Mesendoderm (in vitro differentiated cells): ENCODE results near the gene NUDT15.

Experiments
- DNase-seq: peaks from one replicate; pipeline ENCODE4 v3.0.0; 2013
- H2AK5ac ChIP-seq: 2 replicates; pipeline ENCODE4 v1.6.1; 2013; ENCODE audit warnings: low read length, inconsistent platforms
- H2BK120ac ChIP-seq: 2 replicates; pipeline ENCODE4 v1.6.1; 2013; ENCODE audit warnings: low read depth, mild to moderate bottlenecking, low read length, moderate library complexity, mixed read lengths
- H2BK15ac ChIP-seq: replicated peaks from 2 replicates; pipeline ENCODE4 v1.6.1; 2013; ENCODE audit warnings: low read depth, mild to moderate bottlenecking, moderate library complexity
- H2BK5ac ChIP-seq: 2 replicates; pipeline ENCODE4 v1.6.1; 2013; ENCODE audit warnings: low read length, inconsistent platforms
- H3K18ac ChIP-seq: 2 replicates; pipeline ENCODE4 v1.6.1; 2013; ENCODE audit warnings: mild to moderate bottlenecking, low read length, mixed read lengths
- H3K23ac ChIP-seq: one replicate; pipeline ENCODE4 v1.6.1; 2013; ENCODE audit warnings: low read length
- H3K27ac ChIP-seq: 2 replicates; pipeline ENCODE4 v1.5.1; 2013; ENCODE audit warnings: low read depth, mild to moderate bottlenecking, inconsistent platforms, low read length, moderate library complexity
- H3K27me3 ChIP-seq: 2 replicates; pipeline ENCODE4 v1.6.1; 2013; ENCODE audit warnings: low read length, control low read depth, mild to moderate bottlenecking, inconsistent platforms; ENCODE audit not compliant: insufficient read depth, poor library complexity
- H3K36me3 ChIP-seq: 2 replicates; pipeline ENCODE4 v1.6.1; 2013; ENCODE audit warnings: low read length, inconsistent platforms; ENCODE audit not compliant: control insufficient read depth, insufficient read depth
- H3K4ac ChIP-seq: one replicate; pipeline ENCODE4 v1.6.1; 2013; ENCODE audit warnings: low read depth, mild to moderate bottlenecking, low read length, moderate library complexity
- H3K4me1 ChIP-seq: 2 replicates; pipeline ENCODE4 v1.6.1; 2013; ENCODE audit warnings: low read depth, low read length, inconsistent platforms; ENCODE audit not compliant: control insufficient read depth
- H3K4me2 ChIP-seq: 2 replicates; pipeline ENCODE4 v1.6.1; 2013; ENCODE audit warnings: low read length
- H3K4me3 ChIP-seq: 2 replicates; pipeline ENCODE4 v1.5.1; 2013; ENCODE audit warnings: mild to moderate bottlenecking, low read length
- H3K56ac ChIP-seq: one replicate; pipeline ENCODE4 v1.6.1; 2013; ENCODE audit warnings: low read length
- H3K79me1 ChIP-seq: 2 replicates; pipeline ENCODE4 v1.6.1; 2013; ENCODE audit warnings: low read length, inconsistent platforms
- H3K79me2 ChIP-seq: 2 replicates; pipeline ENCODE4 v1.6.1; 2013; ENCODE audit warnings: mild to moderate bottlenecking, low read length; ENCODE audit not compliant: control insufficient read depth, insufficient read depth
- H3K9ac ChIP-seq: 2 replicates; pipeline ENCODE4 v1.6.1; 2013; ENCODE audit warnings: low read length, inconsistent platforms
- H4K5ac ChIP-seq: one replicate; pipeline ENCODE4 v1.6.1; 2013; ENCODE audit warnings: low read length
- H4K8ac ChIP-seq: one replicate; pipeline ENCODE4 v1.6.1; 2013; ENCODE audit warnings: low read depth, mild to moderate bottlenecking, control low read depth, low read length, moderate library complexity
- WGBS: extraction: QIAGEN DNeasy Blood & Tissue Kit; methylation state at CpG from one replicate; pipeline ENCODE4 v1.1.7; 2013; ENCODE audit warnings: low lambda C conversion rate, missing lambda C conversion rate; ENCODE audit not compliant: insufficient coverage; ENCODE audit errors: extremely low coverage; 5-methylcytosine and 5-hydroxymethylcytosine counted together

NUDT15 gene

DNA sequence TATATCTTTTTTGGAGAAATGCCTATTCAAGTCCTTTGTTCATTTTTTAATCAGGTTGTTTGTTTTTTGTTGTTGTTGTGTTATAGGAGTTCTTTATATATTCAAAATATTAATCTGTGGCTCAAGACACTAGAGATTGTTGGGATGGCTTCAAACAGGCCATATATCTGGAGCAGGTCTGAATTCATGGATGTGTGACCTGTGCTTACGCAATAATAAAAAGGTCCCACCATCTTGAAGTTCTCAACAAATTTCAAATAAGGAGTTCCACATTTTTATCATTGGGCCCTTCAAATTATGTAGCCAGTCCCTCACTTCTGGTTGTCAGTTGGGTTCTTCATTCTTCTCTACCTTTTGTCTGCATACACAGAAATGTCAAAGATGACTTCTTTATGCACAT is 17.7 kb upstream of the NUDT15 start:
- WGBS: no CpG with 5 or more reads among the region's 1 CpG

GRCh38 chr13:48028066-48028465 is 9.5 kb upstream of the NUDT15 start:
- H3K4me3 ChIP-seq: no peak overlapping the region
- H3K36me3 ChIP-seq: no peaks in the 10 kb centered on the region
- no peaks in the 10 kb centered on the region for H3K4me1 ChIP-seq
- no peaks in the 10 kb centered on the region for H3K27me3 ChIP-seq
- H3K4me2 ChIP-seq: no peak overlapping the region
- no peak overlapping the region for H3K4ac ChIP-seq
- H3K79me2 ChIP-seq: no peaks in the 10 kb centered on the region
- H2BK15ac ChIP-seq: no peak overlapping the region
- H2AK5ac ChIP-seq: no peak overlapping the region
- H2BK5ac ChIP-seq: no peak overlapping the region
- H3K18ac ChIP-seq: no peak overlapping the region
- H3K56ac ChIP-seq: no peak overlapping the region
- no peaks in the 10 kb centered on the region for H3K79me1 ChIP-seq
- DNase-seq: no peak
- no peak overlapping the region for H3K9ac ChIP-seq
- no peak overlapping the region for H4K8ac ChIP-seq
- no peak overlapping the region for H3K23ac ChIP-seq
- no peak overlapping the region for H3K27ac ChIP-seq
- no peak overlapping the region for H2BK120ac ChIP-seq
- no peak overlapping the region for H4K5ac ChIP-seq

More for the DNA sequence above, 17.7 kb upstream of the NUDT15 start:
- Histone ChIP-seq H3K4me1 (no peaks in the 10 kb centered on the region), H3K9ac (no peak overlapping the region), H3K18ac (no peak overlapping the region), H3K4me2 (no peak overlapping the region), H2BK5ac (no peak overlapping the region), H2BK120ac (no peak overlapping the region), H2AK5ac (no peak overlapping the region), H3K4me3 (no peak overlapping the region), H3K23ac (no peak overlapping the region), H3K79me2 (no peaks in the 10 kb centered on the region), H3K36me3 (no peaks in the 10 kb centered on the region), H2BK15ac (no peak overlapping the region), H3K4ac (no peak overlapping the region), H4K5ac (no peak overlapping the region), H3K56ac (no peak overlapping the region), H3K27me3 (no peaks in the 10 kb centered on the region), H3K27ac (no peak overlapping the region), H3K79me1 (no peaks in the 10 kb centered on the region), H4K8ac (no peak overlapping the region)
- no peak for DNase-seq

- H2BK120ac ChIP-seq: no peak overlapping the region
- no peak overlapping the region for H3K18ac ChIP-seq
- no peak overlapping the region for H3K56ac ChIP-seq
- H3K27me3 ChIP-seq: no peaks in the 10 kb centered on the region
- H3K27ac ChIP-seq: no peak overlapping the region
- no peaks in the 10 kb centered on the region for H3K79me1 ChIP-seq
- no peak overlapping the region for H3K9ac ChIP-seq
- no peak overlapping the region for H2BK5ac ChIP-seq
- H3K4me1 ChIP-seq: no peaks in the 10 kb centered on the region
- no peak overlapping the region for H4K8ac ChIP-seq
- H3K4me3 ChIP-seq: no peak overlapping the region
- H2AK5ac ChIP-seq: no peak overlapping the region
- no peak overlapping the region for H2BK15ac ChIP-seq
- no CpG with 5 or more reads among the region's 2 CpGs for WGBS
- DNase-seq: no peak
- H3K4ac ChIP-seq: no peak overlapping the region
- no peak overlapping the region for H4K5ac ChIP-seq
- H3K23ac ChIP-seq: no peak overlapping the region
- H3K36me3 ChIP-seq: no peaks in the 10 kb centered on the region
- H3K4me2 ChIP-seq: no peak overlapping the region
- H3K79me2 ChIP-seq: no peaks in the 10 kb centered on the region
Measured at GRCh38 chr13:48029859-48030258, 7.7 kb upstream of the NUDT15 start.

DNA sequence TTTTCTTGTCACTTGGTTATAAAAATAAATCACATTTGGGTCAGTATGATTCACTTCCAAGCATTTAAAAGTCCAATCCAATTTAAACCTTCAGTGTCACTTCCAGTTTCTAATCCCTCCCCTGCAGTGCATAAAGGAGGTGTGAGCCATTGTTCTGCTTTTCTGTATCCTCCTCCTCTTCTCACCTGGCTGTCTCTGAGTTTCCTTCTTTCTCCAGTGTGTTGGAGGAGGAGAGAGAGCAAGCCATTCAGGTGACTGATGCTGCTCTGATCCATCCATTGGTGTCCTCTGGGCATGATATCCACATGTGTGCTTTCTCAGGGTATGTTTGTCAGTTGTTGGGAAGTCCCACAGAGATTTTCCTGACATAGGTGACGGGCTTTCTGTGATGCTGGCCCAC is 1.2 kb downstream of the NUDT15 start:
- H2BK120ac ChIP-seq: no peak overlapping the region
- no peak overlapping the region for H3K23ac ChIP-seq
- no peak overlapping the region for H4K8ac ChIP-seq
- no peak overlapping the region for H4K5ac ChIP-seq
- peaks cover 4% of the 10 kb centered on the region for H3K79me1 ChIP-seq
- peak overlapping the region; percentile 87 for H3K27ac ChIP-seq
- H3K36me3 ChIP-seq: peaks cover 4% of the 10 kb centered on the region
- no peak overlapping the region for H2AK5ac ChIP-seq
- H3K9ac ChIP-seq: peak overlapping the region; percentile 26
- peaks cover 12% of the 10 kb centered on the region for H3K79me2 ChIP-seq
- H3K4me2 ChIP-seq: peak overlapping the region; percentile 3
- H3K4me1 ChIP-seq: peaks cover 6% of the 10 kb centered on the region
- peak overlapping the region; percentile 1 for H2BK5ac ChIP-seq
- peak overlapping the region; percentile 1 for H3K18ac ChIP-seq
- no peak overlapping the region for H2BK15ac ChIP-seq
- H3K4ac ChIP-seq: no peak overlapping the region
- no CpG with 5 or more reads among the region's 1 CpG for WGBS
- H3K56ac ChIP-seq: peak overlapping the region; percentile 52
- no peaks in the 10 kb centered on the region for H3K27me3 ChIP-seq
- peak; percentile 88 for DNase-seq
- H3K4me3 ChIP-seq: no peak overlapping the region

- H3K36me3 ChIP-seq: peaks cover 4% of the 10 kb centered on the region
- H2BK5ac ChIP-seq: no peak overlapping the region
Measured at GRCh38 chr13:48040049-48040448, 2.5 kb downstream of the NUDT15 start.

DNA sequence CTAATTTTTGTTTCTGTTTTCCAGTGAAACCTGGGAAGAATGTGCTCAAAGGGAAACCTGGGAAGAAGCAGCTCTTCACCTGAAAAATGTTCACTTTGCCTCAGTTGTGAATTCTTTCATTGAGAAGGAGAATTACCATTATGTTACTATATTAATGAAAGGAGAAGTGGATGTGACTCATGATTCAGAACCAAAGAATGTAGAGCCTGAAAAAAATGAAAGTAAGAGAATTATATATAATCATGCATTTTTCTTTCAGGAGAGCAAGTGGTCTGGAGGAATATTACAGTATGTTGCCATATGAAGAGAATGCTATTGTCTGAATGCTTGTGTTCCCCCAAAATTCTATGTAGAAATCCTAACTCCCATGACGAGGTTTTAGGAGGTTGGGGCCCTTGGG is 3.4 kb downstream of the NUDT15 start:
- H3K27ac ChIP-seq: no peak overlapping the region
- H3K27me3 ChIP-seq: no peaks in the 10 kb centered on the region
- H3K4me1 ChIP-seq: peaks cover 6% of the 10 kb centered on the region
- H3K79me2 ChIP-seq: peaks cover 12% of the 10 kb centered on the region
- no peak overlapping the region for H3K9ac ChIP-seq
- no peak overlapping the region for H4K8ac ChIP-seq
- H2BK120ac ChIP-seq: no peak overlapping the region
- WGBS: no CpG with 5 or more reads among the region's 1 CpG
- H2AK5ac ChIP-seq: no peak overlapping the region
- no peak overlapping the region for H2BK15ac ChIP-seq
- no peak overlapping the region for H3K56ac ChIP-seq
- peaks cover 4% of the 10 kb centered on the region for H3K79me1 ChIP-seq
- H2BK5ac ChIP-seq: no peak overlapping the region
- H3K36me3 ChIP-seq: peaks cover 4% of the 10 kb centered on the region
- no peak for DNase-seq
- H3K4ac ChIP-seq: no peak overlapping the region
- no peak overlapping the region for H4K5ac ChIP-seq
- H3K23ac ChIP-seq: no peak overlapping the region
- no peak overlapping the region for H3K4me2 ChIP-seq
- H3K18ac ChIP-seq: no peak overlapping the region
- H3K4me3 ChIP-seq: no peak overlapping the region

More at GRCh38 chr13:48040049-48040448, 2.5 kb downstream of the NUDT15 start:
- H3K27ac ChIP-seq: peak overlapping the region; percentile 44
- no peak overlapping the region for H4K8ac ChIP-seq
- no peak overlapping the region for H4K5ac ChIP-seq
- H3K79me2 ChIP-seq: peaks cover 12% of the 10 kb centered on the region
- no peak for DNase-seq
- peaks cover 4% of the 10 kb centered on the region for H3K79me1 ChIP-seq
- no peak overlapping the region for H2AK5ac ChIP-seq
- H2BK120ac ChIP-seq: no peak overlapping the region
- no peak overlapping the region for H3K23ac ChIP-seq
- H3K4ac ChIP-seq: no peak overlapping the region
- no peak overlapping the region for H3K9ac ChIP-seq
- H3K4me3 ChIP-seq: no peak overlapping the region
- no peak overlapping the region for H3K56ac ChIP-seq
- H2BK15ac ChIP-seq: no peak overlapping the region
- H3K4me1 ChIP-seq: peaks cover 6% of the 10 kb centered on the region
- H3K18ac ChIP-seq: no peak overlapping the region
- H3K27me3 ChIP-seq: no peaks in the 10 kb centered on the region
- no peak overlapping the region for H3K4me2 ChIP-seq
